Right renal pelvis (tissue), 4 donors: ENCODE results near the gene RPLP1. TPM values are rescaled to one million over a fixed set of nuclear protein-coding genes. Genes with fewer than 3 reads are reported as not detected.

Experiments
- DNase-seq, 4 donors: peaks; one replicate each; pipeline ENCODE4 v3.0.0-alpha.2; 2013; ENCODE audit warnings: low read depth in 4 of 4, low spot score in 3 of 4, missing footprints in 1 of 4
- polyA plus RNA-seq, 4 donors: library from polyadenylated mRNA; unstranded; fragments of 120-200 nt; gene quantifications; one replicate each; pipeline ENCODE4 v1.2.1, GENCODE V29; 2013; ENCODE audit not compliant: insufficient read length in 4 of 4

RPLP1 gene
- polyA plus RNA-seq, 4 donors = 1,237 to 1,951 (median 1,347) TPM

DNA sequence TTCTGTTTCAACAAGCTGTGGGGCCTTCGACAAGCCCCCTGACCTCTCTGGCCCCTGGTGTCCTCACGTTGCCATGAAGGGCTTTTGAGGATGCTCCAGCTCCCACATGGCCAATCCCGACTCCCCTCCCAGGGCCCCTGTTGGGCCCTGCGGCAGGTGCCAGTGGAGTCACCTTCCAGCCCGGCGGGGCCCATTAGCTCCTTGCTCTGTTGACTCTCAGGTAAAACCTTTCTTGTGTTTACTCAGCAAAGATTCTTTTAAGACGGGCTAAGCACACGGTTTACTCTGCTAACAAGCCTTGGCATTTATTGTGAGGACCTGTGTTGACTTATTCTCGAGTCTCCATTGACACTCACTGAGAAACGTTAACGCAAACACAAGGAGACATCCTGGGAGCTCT is 15.0 kb downstream of the RPLP1 start:
- no peak for DNase-seq

- DNase-seq = no peak
Measured at GRCh38 chr15:69468241-69469121, 15.9 kb downstream of the RPLP1 start.

- DNase-seq = no peak
Measured at GRCh38 chr15:69469467-69470201, 17.0 kb downstream of the RPLP1 start.

DNA sequence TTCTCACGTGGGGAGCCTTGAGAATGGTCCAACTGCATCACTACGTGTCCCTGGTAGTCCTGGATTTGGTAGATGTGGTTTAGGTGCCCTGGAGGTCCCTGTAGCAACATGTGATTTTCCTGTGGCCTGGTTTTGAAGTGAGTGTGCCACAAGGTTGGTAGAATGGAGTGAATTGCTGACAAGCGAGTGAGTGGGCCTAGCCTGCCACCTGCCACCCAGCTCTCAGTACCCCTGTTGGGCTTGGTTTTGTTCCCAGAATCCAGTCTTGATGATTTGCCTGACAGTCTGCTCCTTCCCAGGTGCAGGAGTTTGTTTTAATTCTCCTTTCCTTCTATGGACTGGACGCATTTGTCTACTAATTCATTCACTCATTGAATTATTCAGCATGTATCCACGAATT is 19.4 kb downstream of the RPLP1 start:
- DNase-seq = no peak

DNA sequence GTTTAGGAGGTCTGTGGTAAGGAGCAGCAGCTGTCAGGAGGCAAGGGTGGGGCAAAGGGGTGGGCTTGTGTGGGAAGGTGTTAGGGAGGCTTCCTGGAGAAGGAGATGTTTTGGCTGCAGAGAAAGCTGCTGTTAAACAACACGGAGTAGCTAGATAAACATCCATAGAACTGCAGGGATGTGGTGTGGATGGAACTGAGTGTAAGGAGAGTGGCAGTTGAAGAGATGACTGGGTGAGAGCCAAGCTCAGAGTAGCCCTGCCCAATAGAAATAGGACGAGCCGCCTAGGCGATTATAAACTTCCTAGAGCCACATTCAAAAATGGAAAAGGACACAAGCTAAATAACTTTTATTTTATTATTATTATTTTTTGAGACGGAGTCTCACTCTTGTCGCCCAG is 19.9 kb downstream of the RPLP1 start:
- no peak for DNase-seq

- no peak for DNase-seq
Measured at GRCh38 chr15:69474291-69474690, 21.7 kb downstream of the RPLP1 start.

- DNase-seq = no peak
Measured at GRCh38 chr15:69474846-69475455, 22.3 kb downstream of the RPLP1 start.

- DNase-seq = no peak
Measured at GRCh38 chr15:69475769-69476358, 23.2 kb downstream of the RPLP1 start.

- DNase-seq = no peak
Measured at GRCh38 chr15:69476704-69477473, 24.3 kb downstream of the RPLP1 start.

DNA sequence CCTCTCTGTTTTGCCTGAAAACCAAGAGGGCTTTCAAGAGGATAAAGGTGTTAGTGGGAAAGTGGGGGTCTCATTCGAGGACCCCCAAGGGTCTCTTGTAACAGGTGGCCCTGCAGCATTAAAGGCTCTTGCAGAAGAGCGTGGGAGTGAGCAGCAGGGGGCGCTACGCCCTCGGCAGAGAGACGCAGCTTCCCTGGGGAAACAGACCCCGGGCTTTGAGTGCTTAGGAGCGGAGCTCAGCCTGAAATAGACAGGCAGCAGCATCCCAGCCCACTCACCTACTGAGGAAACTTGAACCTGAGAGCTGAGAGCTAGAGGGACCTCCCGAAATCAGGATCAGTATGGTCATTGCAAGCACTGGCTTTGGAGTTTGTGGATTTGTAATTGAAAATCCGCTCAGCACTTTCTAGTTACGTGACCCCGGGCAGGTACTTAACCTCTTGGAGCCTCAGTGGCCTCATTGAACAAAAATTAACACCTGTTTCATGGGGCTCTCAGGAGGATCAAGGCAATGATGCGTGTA is 25.7 kb downstream of the RPLP1 start:
- peak in 1 of 4 donors; percentile 69 for DNase-seq

GRCh38 chr15:69479081-69479480 is 26.5 kb downstream of the RPLP1 start:
- no peak for DNase-seq

DNA sequence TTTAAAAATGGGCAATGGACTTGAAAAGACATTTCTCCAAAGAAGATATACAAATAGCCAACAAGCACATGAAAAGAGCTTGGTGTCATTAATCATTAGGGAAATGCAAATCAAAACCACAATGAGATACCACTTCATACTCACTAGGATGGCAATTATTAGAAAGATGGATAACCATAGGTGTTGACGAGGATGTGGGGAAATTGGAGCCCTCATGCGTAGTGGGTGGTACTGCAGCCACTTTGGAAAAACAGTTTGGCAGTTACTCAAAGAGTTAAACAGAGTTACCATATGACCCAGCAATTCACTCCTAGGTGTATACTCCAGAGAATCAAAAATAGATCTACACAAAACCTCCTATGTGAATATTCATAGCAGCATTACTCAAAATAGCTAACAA is 27.4 kb downstream of the RPLP1 start:
- DNase-seq = no peak

GRCh38 chr15:69480932-69481331 is 28.3 kb downstream of the RPLP1 start:
- no peak for DNase-seq

DNA sequence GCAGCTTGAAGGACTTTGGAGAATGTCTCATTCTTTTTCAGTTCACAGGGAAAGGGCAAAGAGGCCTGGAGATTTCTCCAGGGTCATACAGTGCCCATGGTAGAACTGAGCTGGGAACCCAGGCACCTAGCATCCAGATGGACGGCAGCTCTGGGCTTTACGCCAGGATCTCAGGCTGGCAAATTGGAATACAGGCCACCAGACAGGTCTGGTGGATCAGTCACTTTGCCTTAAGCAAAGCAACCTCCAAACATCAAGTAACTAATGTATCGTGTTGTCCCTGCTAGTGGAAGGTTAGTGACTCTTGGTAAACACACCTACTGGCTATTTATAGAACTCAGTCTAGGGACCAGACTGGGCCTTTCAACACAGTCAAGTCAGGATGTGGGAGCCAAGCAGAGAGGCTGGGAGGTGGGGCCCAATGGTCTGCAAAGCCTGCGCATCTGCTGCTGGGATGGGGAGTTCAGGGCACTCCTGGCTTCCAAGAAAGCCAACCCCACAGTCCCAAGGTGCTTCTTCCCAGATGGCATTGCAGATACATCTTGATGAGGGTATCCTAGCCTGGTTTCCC is 30.2 kb downstream of the RPLP1 start:
- no peak for DNase-seq

DNA sequence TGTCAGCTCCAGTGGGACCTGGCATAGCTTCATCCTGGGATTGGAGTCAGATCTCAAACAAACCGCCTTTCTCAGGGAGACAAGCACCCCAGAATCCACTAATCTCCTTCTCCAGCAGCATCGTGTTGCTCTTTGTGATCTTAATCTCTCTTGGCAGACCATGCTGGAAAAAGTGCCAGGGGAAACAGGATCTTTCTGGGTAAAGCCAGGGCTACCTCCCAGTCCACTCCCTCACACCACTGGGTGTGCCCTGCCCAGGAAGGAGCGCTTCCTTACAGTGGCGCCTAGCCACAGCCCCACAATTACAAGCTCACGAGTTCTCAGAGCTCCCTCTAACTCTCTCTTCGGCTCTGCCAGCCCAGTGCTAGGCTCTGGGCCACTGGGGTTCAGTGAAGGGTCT is 32.2 kb downstream of the RPLP1 start:
- no peak for DNase-seq

- DNase-seq = no peak
Measured at GRCh38 chr15:69486481-69487110, 34.0 kb downstream of the RPLP1 start.

GRCh38 chr15:69489073-69489571 is 36.5 kb downstream of the RPLP1 start:
- no peak for DNase-seq

DNA sequence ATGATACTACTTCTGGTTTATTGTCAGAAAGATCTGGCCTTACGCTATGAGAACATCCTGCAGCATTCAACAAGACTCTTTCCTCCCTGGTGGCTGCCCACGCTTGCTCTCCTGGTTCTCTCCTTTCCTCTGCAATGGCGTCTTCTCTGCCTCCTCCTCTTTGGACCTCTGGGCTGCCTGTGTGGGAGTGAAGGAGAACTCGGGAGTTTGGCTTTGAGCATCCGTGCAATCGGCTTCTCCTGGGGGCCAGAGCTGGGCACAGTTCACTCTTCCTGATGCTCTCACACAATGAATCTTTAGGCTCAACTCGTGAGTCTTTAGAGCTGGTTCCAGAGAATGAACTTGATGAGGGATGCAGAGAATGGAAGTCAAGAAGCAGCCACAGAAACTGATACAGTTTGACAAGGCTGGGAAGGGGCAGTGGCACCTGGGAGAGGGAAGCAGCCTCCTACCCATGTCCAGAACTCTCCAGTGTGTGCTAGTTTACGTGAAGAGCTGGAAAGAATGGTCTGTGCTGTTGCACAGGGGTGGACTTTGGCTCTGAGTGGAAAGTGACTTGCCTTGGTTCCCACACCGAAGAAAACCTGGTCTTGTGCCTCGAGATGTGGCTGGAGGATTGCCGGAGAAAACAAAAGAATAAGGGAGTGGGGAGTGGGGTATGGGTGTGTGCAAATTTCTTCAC is 37.9 kb downstream of the RPLP1 start:
- DNase-seq = no peak
